D721Med (cell line): ENCODE results near the gene TBC1D17.
A peak's percentile ranks its signal among the peaks of the same experiment; 100 is the strongest.

Experiments
- DNase-seq: peaks from one replicate; pipeline ENCODE4 v3.0.0; 2011; ENCODE audit warnings: low spot score; ENCODE audit not compliant: insufficient read length
- FAIRE-seq: peaks from 2 replicates; lab custom pipeline; 2011; peaks lifted over from hg19 to GRCh38; lab: Jason Lieb, UNC
- CTCF ChIP-seq: IDR thresholded peaks from 2 replicates; pipeline ENCODE4 v1.5.1; 2012; ENCODE audit warnings: mild to moderate bottlenecking, control low read depth; ENCODE audit not compliant: insufficient read depth; ENCODE audit errors: missing control alignments

TBC1D17 gene

GRCh38 chr19:49857061-49857837 is 20.3 kb upstream of the TBC1D17 start:
- peak; percentile 13 for DNase-seq
- TF ChIP-seq CTCF: no peak
- no peak for FAIRE-seq

DNA sequence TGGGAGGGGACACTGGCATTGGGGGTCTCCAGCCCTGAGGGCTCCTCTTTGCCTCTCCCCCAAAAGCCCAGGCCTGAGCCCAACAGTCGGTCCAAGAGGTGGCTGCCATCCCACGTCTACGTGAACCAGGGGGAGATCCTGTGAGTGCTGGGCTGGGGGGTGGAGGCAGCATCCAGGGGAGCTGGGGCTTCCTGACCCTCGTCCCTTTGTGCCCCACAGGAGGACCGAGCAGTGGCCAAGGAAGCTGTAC is 19.7 kb upstream of the TBC1D17 start:
- TF ChIP-seq CTCF: no peak
- DNase-seq (peak; percentile 11), FAIRE-seq (no peak)

- DNase-seq (peak; percentile 27), FAIRE-seq (no peak)
- no peak for TF ChIP-seq CTCF
Measured at GRCh38 chr19:49858088-49858985, 19.2 kb upstream of the TBC1D17 start.

GRCh38 chr19:49859682-49860335 is 17.7 kb upstream of the TBC1D17 start:
- no peak for FAIRE-seq
- TF ChIP-seq CTCF: no peak
- DNase-seq: no peak

- no peak for FAIRE-seq
- no peak for DNase-seq
Measured at GRCh38 chr19:49860336-49861102, 17.0 kb upstream of the TBC1D17 start.

DNA sequence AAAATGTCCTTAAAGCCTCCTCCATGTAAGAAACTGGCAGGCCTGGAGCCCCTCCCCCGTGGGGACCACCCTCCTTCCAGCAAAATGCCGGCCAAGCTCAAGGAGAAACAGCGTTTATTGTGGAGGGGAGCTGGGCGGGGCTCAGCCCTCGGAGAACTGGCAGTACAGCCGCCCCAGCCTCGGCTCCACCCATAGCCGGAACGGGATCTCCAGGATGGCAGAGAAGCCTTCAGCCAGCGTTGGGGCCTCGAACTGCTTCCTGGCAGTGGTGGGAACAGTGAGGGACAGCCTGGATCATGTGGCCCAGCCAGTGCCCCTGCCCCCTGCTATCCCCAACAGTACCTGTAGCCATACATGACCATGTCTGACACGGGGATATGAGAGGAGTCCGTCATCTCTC is 16.4 kb upstream of the TBC1D17 start:
- no peak for TF ChIP-seq CTCF

More at GRCh38 chr19:49860336-49861102, 17.0 kb upstream of the TBC1D17 start:
- TF ChIP-seq CTCF: no peak

More for the DNA sequence above, 16.4 kb upstream of the TBC1D17 start:
- FAIRE-seq (no peak), DNase-seq (no peak)
